Caco-2 (cell line): ENCODE results near the gene HES3. TPM values are rescaled to one million over a fixed set of nuclear protein-coding genes. Genes with fewer than 3 reads are reported as not detected.

Source experiments
- BruUV-seq: library from RNA; stranded (reverse); fragments of 400-500 nt; replicated peaks from 2 replicates; lab custom pipeline; 2021; lab: Mats Ljungman, UMichigan
- CTCF ChIA-PET: fragments of 300-600 bp; sonication (Branson Sonifier 250); formaldehyde crosslinking; loops from one replicate; lab custom pipeline; 2022; ENCODE audit warnings: antibody characterized with exemption; lab: Charles Lee
- POLR2A ChIA-PET: fragments of 300-600 bp; sonication (Branson Sonifier 250); formaldehyde crosslinking; loops from one replicate; lab custom pipeline; 2022; ENCODE audit warnings: antibody characterized with exemption; lab: Charles Lee
- DNase-seq, 2 experiments: peaks; one replicate each; pipeline versions ENCODE4 v3.0.0 to v3.0.0-alpha.2; 2020 to 2022
- H3K27me3 ChIP-seq: replicated peaks from 2 replicates; pipeline ENCODE4 v1.6.0; 2011; ENCODE audit warnings: low read length; ENCODE audit not compliant: control insufficient read depth, insufficient read depth
- H3K36me3 ChIP-seq: 2 replicates; pipeline ENCODE4 v1.5.1; 2011; ENCODE audit warnings: low read length; ENCODE audit not compliant: control insufficient read depth, insufficient read depth
- H3K4me1 ChIP-seq: fragments of 250-450 bp; sonication (Bioruptor Pico); 2 replicates; pipeline ENCODE4 v1.5.1; 2020; ENCODE audit warnings: mild to moderate bottlenecking
- H3K4me3 ChIP-seq: 2 replicates; pipeline ENCODE4 v1.5.1; 2011; ENCODE audit warnings: low read depth, mild to moderate bottlenecking, control low read depth, low read length
- H3K9me3 ChIP-seq: fragments of 250-450 bp; sonication (Bioruptor Pico); 2 replicates; pipeline ENCODE4 v1.5.1; 2020; ENCODE audit warnings: mild to moderate bottlenecking, moderate library complexity
- H3K27ac Mint-ChIP-seq: one replicate; pipeline ENCODE4 v1.8.0; 2022; ENCODE audit warnings: mixed read lengths; ENCODE audit not compliant: unreplicated experiment
- H3K27me3 Mint-ChIP-seq: one replicate; pipeline ENCODE4 v1.8.0; 2022; ENCODE audit warnings: mixed read lengths; ENCODE audit not compliant: insufficient read depth, unreplicated experiment
- H3K36me3 Mint-ChIP-seq: one replicate; pipeline ENCODE4 v1.8.0; 2022; ENCODE audit warnings: mild to moderate bottlenecking, mixed read lengths; ENCODE audit not compliant: insufficient read depth, unreplicated experiment
- H3K4me1 Mint-ChIP-seq: one replicate; pipeline ENCODE4 v1.8.0; 2022; ENCODE audit warnings: low read depth, mixed read lengths; ENCODE audit not compliant: unreplicated experiment
- H3K4me3 Mint-ChIP-seq: one replicate; pipeline ENCODE4 v1.8.0; 2022; ENCODE audit warnings: mild to moderate bottlenecking, moderate library complexity, mixed read lengths; ENCODE audit not compliant: unreplicated experiment
- H3K9me3 Mint-ChIP-seq: one replicate; pipeline ENCODE4 v1.8.0; 2022; ENCODE audit warnings: mixed read lengths; ENCODE audit not compliant: unreplicated experiment
- CTCF ChIP-seq, 2 experiments: fragments of 200-600 bp in 1 of 2; IDR thresholded peaks; 1 replicate in 1 of 2; 2 replicates in 1 of 2; pipeline versions ENCODE4 v1.5.1 to v1.8.0; 2011 to 2022; ENCODE audit warnings: antibody characterized with exemption in 1 of 2, control low read depth in 1 of 2, inconsistent platforms in 1 of 2, low read depth in 1 of 2, low read length in 1 of 2, mild to moderate bottlenecking in 1 of 2, moderate library complexity in 1 of 2; ENCODE audit not compliant: insufficient read depth in 1 of 2, severe bottlenecking in 1 of 2, unreplicated experiment in 1 of 2
- intact Hi-C: fragments of 100-400 bp; cut with micrococcal nuclease; formaldehyde crosslinking; loops from one replicate; pipeline ENCODE4 v1.10.0; 2022; ENCODE audit not compliant: unreplicated experiment
- total RNA-seq: library from RNA; stranded (reverse); gene quantifications from 2 replicates; pipeline ENCODE4 v1.2.3, GENCODE V29; 2022

HES3 gene
- total RNA-seq, 1 experiment from 2014 or later = not detected

DNA sequence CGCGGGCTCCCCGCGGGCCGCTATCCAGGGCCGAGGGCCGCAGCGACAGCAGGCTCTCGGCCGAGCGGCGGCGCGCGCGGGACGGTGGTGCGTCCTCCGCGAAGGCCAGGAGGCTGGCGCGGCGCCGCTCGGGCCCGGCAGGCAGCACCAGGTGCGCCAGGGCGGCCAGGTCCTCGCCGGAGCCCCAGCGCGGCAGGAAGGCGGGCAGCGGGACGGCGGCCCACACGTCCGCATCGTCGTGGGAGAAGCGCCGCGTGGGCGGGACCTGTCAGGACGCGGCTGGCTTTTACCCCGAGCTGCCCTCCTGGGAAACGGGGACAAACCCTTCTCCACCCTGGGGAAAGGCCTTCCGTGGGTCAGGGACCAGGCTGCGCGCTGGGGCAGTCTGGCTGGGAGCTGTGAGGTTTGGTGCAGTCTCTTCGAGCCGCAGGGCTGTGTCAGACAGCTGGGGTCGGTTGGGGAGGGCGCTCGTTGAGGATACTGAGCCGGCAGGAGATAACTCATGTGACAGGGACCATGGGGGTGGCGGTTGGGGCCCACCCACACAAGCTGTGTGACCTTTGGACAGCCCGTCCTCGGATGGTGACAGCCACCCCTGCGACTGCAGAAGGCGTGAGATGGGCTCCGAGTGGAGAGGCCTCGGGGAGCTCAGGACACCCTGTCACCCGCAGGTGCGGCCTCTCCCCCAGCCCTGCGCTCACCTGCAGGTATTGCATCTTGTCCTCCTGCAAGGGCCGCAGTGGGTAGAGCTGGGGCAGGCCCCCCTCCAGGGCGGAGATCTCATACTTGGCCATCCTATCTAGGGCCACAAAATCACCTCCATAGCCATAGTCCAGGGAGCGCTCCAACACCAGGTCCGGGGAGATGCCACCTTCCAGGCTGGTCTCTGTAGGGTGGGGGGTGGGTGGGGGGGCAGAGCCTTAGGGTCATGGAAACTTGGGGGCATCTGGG lies 6.0 kb downstream of the HES3 start:
- no peaks in the 10 kb centered on the region for H3K27me3 Mint-ChIP-seq
- no peak overlapping the region for H3K4me3 Mint-ChIP-seq
- Histone ChIP-seq H3K4me1 (0 out of 2 replicates have a peak, but pooled peaks cover 10% of the 10 kb centered on the region), H3K27me3 (no peaks in the 10 kb centered on the region), H3K9me3 (no peaks in the 10 kb centered on the region), H3K36me3 (no peaks in the 10 kb centered on the region), H3K4me3 (peak overlapping the region; percentile 22)
- H3K4me1 Mint-ChIP-seq = no peaks in the 10 kb centered on the region
- H3K36me3 Mint-ChIP-seq = peaks cover 5% of the 10 kb centered on the region
- BruUV-seq = no TSS peak
- ChIA-PET CTCF (interaction anchor here (0.6 to 1.1 kb wide), 3 partner anchors 11 to 215 kb away, joined by 3 to 4 read pairs (median 3); no protein-coding TSS in a partner anchor), POLR2A (no interaction called here)
- DNase-seq = no peak
- no peaks in the 10 kb centered on the region for H3K9me3 Mint-ChIP-seq
- intact Hi-C loops = loop anchor here (5.0 kb wide), 1 partner anchor 242 kb away; the partner anchor contains the start of gene PLEKHG5
- TF ChIP-seq CTCF (IDR thresholded peaks at IDR 0.05; ENCODE audit: insufficient read depth in 1 of 2, low read depth in 1 of 2, low read length in 1 of 2, severe bottlenecking in 1 of 2, unreplicated experiment in 1 of 2) = no peak
- H3K27ac Mint-ChIP-seq = no peak overlapping the region

DNA sequence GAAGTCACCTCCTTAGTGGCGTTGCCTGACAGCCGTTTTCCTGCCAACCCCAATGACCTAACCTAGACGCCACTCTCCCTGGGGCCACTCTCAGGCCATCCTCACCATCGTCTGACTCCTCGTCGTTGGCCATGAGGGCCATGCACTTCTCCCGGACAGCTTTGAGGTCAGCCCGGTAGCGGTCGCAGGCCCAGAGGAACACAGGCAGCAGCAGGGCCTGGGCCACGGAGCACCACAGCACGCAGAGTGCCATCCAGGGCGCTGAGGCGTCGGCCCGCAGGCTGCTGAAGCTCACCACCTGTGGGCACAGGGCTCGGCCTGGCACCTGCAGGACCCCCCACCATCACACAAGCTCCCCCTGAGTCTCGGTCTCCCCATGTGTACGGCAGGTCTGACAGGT lies 7.3 kb downstream of the HES3 start:
- ChIA-PET CTCF (interaction anchor here (0.6 to 1.1 kb wide), 2 partner anchors 9 to 216 kb away, joined by 3 to 8 read pairs; no protein-coding TSS in a partner anchor), POLR2A (no interaction called here)
- H3K36me3 Mint-ChIP-seq = peaks cover 5% of the 10 kb centered on the region
- intact Hi-C loops = no loop called here
- TF ChIP-seq CTCF (IDR thresholded peaks at IDR 0.05; ENCODE audit: insufficient read depth in 1 of 2, low read depth in 1 of 2, low read length in 1 of 2, severe bottlenecking in 1 of 2, unreplicated experiment in 1 of 2) = no peak
- H3K4me1 Mint-ChIP-seq = no peaks in the 10 kb centered on the region
- Histone ChIP-seq H3K9me3 (no peaks in the 10 kb centered on the region), H3K4me1 (0 out of 2 replicates have a peak, but pooled peaks cover 7% of the 10 kb centered on the region), H3K36me3 (no peaks in the 10 kb centered on the region), H3K27me3 (no peaks in the 10 kb centered on the region), H3K4me3 (no peak overlapping the region)
- no peak overlapping the region for H3K27ac Mint-ChIP-seq
- H3K4me3 Mint-ChIP-seq = no peak overlapping the region
- no peaks in the 10 kb centered on the region for H3K27me3 Mint-ChIP-seq
- H3K9me3 Mint-ChIP-seq = no peaks in the 10 kb centered on the region
- no peak for DNase-seq
- no TSS peak for BruUV-seq

DNA sequence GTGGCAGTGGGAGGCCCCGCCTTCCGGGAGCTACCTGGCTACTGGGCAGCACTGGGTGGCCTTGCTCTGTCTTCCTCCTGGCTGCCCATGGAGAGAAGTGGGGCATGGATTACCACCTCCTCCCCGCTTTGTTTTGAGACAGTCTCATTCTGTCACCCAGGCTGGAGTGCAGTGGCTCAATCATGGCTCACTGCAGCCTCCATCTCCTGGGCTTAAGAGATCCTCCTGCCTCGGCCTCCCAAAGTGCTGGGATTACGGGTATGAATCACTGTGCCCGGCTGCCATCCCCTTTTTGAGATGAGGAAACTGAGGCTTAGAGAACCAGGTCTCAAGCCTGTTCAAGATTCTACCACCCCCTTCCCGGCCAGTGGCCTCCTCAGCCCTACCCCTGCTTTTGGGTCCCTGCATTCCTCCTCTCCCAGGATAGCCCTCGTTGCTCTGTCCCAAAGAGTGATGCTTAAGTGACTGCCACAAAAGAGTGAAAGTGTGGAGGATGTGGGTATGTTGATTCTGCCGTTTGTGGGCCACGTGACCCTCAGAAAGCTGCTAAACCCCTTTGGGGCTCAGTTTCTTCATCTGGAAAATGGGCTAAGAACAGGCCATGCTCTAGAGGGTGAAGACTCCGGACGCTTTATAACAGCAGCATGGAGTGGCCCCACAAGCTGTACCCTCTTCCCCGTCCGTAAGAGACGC lies 7.8 kb downstream of the HES3 start:
- no peaks in the 10 kb centered on the region for H3K27me3 Mint-ChIP-seq
- no peak overlapping the region for H3K4me3 Mint-ChIP-seq
- Histone ChIP-seq H3K36me3 (no peaks in the 10 kb centered on the region), H3K4me1 (0 out of 2 replicates have a peak, but pooled peaks cover 2% of the 10 kb centered on the region), H3K27me3 (no peaks in the 10 kb centered on the region), H3K9me3 (no peaks in the 10 kb centered on the region), H3K4me3 (no peak overlapping the region)
- H3K9me3 Mint-ChIP-seq = no peaks in the 10 kb centered on the region
- TF ChIP-seq CTCF (IDR thresholded peaks at IDR 0.05; ENCODE audit: insufficient read depth in 1 of 2, low read depth in 1 of 2, low read length in 1 of 2, severe bottlenecking in 1 of 2, unreplicated experiment in 1 of 2) = no peak
- no TSS peak for BruUV-seq
- H3K4me1 Mint-ChIP-seq = no peaks in the 10 kb centered on the region
- no peak overlapping the region for H3K27ac Mint-ChIP-seq
- intact Hi-C loops = no loop called here
- no peak for DNase-seq
- POLR2A ChIA-PET = no interaction called here
- H3K36me3 Mint-ChIP-seq = no peaks in the 10 kb centered on the region
- CTCF ChIA-PET = no interaction called here
